MV-4-11 (cell line): ENCODE data around the gene CDK5R2.
A peak's percentile ranks its signal among the peaks of the same experiment; 100 is the strongest.

ENCODE experiments used
- DNase-seq: peaks from one replicate; lab custom pipeline; 2025; lab: John Stamatoyannopoulos, UW

The CDK5R2 gene

DNA sequence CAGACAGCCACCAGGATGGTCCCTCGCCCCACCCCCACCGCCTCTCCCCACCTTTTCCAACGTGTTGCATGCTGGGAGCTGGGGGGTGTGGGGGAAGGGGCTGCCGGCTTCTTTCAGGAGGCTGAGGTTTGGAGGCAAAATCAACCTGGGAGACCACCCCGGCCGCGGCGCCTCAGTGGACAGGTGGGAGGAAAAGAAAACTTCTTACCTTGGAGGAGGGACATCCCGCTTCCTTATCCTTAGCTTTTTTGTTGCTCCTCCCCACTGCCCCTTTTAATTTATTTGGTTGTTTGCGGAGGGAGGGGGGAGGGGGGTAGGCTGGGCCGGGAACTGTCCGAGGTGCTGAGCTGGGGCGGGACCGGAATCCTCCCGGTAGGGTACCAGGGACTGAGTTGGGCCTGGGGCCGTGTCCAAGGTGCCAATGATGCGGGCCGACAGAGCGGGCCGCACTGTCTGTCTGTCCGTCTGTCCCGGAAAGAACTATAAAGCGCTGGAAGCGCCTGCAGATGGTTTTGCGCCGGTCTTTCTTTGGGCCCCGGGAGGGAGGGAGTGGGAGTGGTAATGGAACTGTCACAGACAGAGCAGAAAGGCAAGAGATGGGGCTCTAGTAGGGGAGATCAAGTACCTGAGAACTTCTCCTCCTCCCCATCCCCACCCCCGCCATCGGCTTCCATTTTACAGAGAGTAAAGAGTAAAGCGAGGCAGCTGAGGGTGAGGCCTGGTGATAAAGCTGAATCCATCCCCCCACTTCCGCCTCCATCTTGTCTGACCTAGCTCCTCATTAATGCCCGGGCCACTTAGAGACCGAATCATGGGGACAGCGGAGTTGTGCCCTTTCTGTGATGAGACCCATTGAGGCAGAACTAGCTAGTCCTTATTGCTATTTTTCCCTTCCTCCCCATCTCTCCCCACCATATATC is 2.4 kb downstream of the CDK5R2 start:
- no peak for DNase-seq

DNA sequence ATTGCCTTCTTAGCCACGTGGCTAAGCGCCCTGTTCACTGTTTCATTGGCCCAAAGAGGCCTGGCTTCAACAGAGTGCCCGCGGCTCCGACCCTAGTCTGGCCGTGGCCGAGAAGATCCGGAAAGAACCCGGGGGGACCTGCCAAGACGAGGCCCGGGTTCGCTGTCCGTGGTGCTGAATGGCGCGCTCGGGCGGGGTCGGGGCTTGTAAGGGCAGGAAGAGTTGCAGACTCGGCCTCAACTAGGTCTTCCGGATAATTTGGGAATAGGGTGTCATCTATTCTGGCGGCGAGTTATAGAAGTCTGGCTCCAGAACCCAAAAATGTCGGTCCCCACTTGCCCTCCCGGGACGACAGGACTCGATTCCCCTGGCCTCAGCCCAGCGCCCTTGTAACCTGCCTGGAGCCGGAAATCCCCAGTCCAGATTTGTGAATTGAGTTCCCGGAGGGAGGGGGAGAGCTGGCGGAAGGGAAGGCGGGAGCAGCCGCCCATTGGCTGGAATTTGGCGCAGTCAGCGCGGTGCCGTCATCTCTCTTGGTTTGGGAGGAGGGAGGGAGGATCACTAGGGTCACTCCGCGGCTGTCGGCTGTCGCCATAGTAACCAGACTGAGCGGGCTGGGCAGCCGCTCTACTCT is 3.5 kb downstream of the CDK5R2 start:
- no peak for DNase-seq

DNA sequence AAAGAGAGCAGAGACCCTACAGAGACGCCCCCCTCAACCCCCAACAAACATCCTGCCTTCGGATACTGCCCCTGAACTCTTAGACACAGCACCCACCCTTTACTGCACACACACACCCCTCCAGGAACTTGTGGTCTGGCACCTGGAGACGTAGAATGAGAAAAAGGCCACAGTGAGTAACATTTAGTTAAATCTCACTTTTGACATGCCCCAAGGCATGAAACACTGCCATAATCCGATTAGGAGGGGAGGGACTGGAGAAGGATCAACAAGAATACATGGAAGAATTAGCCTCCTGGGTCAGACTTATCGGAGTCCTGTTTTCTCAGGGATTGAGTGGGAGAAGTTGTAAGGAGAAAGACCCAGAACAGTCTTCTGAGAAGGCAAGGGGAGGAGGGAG is 4.1 kb downstream of the CDK5R2 start:
- no peak for DNase-seq

DNA sequence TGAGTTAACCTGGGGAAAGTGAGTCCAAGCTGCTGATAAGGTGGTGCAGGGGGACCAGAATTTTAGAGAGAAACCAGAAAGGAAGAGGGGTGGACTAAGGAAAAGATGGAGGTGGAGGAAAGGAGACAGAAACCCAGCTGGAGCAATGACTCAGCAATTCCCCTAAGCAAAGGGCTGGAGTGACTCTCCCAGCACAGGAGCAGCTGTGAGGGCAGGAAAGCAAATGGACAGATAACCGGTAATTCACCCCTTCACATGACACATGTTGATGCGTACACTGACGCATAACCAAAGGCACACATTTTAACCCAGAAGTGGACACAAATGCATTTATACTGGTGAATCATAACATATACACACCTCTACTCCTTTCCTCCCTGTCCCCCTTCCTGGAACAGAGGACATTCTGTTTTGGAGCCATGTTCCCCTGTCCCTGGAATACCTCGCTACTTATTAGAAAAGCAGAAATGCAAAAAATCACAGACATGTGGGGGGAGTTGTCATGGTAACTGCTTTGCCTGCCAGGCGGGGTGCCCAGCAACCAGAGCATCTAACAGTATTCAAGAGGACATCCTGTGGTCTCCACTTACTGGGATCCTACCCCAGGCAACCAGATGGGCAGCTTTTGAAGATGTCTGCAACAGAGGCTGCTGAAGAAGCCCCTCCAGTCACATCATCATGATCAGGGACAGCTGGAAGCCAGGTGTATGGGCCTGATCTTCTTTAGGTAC is 4.7 kb downstream of the CDK5R2 start:
- DNase-seq, result no peak

DNA sequence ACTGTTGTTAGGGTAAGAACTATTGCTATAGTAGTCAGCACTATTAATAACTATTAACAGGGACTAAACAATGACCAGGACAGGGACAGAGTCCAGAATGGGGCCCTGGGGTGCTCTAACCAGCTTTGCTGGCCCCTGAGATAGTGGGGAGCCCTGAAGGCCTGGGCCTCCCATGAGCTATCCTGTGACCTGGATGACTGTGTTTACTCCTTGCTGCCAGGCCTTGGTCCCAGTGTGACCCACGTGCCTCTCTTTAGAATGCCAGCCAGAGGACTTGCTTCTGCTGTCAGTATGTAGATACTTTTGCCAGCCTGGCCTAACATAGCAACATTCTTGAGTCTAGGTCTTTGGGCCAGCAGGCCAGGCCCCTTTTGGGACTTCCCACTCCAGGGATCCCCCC is 11.4 kb downstream of the CDK5R2 start:
- DNase-seq, result no peak

DNA sequence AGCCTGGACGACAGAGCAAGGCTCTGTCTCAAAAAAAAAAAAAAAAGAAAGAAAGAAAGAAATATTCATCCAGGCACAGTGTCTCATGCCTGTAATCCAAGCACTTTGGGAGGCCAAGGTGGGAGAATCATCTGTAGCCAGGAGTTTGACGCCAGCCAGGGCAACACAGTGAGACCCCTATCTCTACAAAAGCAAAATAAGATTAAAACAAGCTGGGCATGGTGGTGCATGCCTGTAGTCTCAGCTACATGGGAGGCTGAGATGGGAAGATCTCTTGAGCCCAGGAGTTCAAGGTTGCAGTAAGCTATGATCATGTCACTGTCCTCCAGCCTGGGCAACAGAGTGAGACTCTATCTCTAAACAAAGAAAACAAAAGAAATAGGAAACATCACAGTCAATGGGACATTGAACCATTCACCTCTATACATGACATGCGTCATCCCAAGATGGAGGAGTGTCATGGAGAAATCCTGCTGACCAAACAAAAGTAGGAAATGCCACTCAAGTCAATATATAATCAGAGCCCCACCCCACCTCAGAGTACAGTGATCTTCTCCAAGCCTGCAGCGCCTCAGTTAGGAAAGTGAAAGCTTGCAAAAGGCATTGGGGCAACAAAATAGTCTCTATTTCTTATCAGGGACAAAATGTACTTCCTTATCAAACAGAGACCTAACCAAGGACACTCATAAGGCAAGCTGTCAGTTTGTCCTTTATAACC is 15.8 kb downstream of the CDK5R2 start:
- DNase-seq, result no peak

DNA sequence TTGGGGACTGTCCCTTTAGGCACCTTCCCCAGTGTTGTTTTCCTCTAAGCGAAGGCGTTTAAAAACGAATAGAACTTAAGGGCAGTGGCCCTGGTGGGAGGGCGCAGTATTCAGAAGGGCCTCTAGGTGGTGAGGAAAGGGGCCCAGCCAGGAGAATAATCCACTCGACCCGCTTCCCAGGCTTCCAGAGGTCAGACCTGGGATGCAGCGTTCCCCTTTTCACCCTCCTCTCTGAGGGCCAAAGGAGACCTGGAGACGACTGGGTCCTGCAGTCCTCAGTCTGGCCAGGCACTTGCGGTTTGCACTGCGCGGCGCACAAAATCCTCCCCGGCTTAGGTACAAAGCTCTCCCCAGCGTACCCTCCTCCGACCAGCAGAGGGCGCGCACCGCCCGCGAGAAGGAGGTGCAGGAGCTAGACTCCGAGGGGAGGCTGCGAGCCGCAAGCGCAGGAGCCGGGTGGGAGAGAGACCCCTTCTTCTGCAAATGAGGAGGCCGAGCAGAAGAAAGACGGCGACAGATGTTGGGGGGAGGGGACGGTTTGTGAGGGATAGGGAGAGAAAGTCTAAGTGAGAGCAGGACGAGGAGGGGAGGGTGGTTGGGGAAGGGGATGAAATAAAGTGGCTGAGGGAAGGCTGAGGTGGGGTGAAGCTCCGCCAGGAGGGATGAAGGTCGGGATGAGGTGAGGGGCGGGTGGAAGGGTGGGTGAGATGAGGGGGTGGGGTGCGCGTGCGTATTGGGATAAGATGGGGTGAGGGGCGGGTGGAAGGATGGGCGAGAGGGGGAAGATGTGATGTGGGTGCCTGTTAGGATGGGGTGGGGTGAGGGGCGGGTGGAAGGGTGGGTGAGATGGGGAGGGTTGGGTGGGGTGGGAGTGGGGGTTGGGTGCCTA is 20.6 kb downstream of the CDK5R2 start:
- DNase-seq, result peak; percentile 69

DNA sequence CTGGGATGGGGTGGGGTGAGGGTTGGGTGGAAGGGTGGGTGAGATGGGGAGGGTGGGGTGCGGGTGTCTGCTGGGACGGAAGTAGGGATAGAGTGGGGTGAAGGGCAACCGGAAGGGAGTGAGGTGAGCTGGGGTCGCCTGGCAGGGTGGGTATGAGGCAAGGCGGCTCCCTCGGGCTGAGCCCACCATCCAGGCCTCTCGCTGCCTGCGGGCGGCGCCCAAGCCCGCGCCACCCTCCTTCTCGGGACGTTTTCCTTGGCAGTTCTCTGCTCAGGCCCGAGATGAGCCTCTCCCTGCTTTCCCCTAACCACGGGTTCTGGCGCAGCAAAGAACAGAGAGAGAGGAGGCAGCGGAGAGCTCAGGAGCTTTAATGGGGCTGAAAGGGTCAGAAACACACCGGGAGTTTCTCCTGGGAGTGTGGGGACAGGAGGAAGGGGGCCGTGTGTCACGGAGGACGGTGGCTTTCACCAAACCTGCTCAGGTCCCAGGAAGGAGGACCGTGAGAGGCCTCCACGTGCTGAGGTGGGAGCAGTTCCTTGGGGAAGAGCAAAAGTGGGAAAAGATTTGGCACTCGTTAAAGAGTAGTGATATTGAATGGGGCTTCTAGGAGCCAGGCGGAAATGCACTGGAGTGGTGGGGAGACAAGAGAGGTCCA is 21.4 kb downstream of the CDK5R2 start:
- DNase-seq, result no peak

DNA sequence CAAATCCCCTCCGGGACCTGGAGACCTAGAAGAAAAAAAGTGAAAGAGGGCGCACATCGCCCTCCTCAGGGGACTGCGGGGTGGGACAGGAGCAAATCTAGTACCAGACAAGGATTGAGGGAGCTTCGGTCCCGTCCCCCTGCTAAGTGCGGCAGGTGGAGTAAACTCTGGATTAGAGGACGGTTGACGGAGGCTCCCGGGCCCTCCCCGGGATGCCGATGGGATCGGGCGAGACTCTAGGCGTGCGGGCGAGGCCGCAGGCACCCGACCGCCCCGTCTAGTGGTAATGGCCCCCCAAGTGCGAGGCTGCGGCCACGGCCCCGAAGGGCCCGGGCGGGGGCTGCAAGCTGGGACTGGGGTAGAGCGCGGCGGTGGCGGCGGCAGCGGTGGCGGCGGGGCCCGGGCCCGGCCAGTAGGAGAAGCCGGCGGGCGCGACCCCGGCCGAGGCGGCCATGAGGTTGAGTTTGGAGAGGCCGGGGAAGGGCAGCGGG is 22.0 kb downstream of the CDK5R2 start:
- no peak for DNase-seq

DNA sequence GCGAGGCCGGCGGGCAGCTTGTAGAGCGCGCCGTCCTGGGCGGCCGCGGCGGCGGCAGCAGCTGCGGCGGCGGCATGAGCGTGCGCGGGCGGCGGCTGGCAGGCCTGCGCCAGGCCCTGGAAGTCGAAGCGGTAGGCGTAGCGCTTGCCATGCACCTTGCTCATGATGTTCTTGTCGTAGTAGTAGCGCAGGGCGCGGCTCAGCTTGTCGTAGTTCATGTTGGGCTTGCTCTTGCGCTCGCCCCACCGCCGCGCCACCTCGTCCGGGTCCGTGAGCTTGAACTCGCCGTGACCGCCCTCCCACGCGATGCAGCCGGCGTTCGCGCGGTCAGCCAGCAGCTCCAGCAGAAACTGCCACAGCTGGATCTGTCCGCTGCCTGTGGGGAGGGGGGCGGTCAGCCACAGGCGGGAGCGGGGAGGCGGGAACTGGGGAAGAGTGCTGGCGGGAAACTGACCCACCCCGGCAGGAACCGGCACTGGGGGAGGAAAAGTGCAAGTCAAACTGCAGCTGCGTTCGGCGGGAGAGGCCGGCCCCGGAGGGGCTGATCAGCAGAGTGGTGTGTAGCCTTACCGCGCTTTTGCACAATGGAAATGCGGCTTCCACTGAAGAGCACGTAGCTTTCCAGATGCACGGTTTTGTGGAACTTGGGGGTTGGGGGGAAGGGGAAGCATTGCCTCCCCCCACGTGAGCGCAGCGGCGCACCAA is 22.6 kb downstream of the CDK5R2 start:
- DNase-seq, result peak; percentile 70

DNA sequence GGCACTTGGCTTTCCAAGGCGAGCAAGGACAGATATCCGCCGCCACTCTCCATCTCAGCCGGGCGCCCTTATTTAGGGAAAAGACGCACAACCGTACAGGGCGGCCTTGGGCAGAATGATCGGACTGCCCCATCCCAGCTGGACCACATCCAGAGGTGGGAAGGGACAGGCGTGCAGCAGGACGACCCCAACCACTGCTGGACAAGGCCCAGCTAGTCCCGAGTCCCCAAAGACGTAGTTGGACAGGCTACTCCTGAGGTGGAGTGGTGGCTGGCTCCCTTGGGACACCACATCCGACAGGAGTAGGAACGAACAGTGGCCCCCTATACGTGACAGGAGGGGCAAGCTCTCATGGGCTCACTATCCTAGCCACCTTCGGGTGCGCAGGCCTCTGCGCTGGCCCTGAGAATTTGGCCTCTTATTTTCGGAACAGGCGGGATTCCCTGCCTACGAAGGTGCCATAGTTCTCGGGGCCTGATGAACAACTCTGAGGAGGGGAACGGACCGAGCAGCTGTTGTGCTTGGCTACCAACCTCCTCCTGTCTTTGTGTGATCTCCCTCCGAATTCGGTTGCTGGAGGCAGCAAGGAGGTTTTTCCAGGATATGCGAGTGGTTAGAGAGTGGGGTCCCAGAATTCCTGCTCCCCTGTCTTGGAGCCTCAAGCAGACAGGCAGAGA is 23.3 kb downstream of the CDK5R2 start:
- DNase-seq, result no peak

DNA sequence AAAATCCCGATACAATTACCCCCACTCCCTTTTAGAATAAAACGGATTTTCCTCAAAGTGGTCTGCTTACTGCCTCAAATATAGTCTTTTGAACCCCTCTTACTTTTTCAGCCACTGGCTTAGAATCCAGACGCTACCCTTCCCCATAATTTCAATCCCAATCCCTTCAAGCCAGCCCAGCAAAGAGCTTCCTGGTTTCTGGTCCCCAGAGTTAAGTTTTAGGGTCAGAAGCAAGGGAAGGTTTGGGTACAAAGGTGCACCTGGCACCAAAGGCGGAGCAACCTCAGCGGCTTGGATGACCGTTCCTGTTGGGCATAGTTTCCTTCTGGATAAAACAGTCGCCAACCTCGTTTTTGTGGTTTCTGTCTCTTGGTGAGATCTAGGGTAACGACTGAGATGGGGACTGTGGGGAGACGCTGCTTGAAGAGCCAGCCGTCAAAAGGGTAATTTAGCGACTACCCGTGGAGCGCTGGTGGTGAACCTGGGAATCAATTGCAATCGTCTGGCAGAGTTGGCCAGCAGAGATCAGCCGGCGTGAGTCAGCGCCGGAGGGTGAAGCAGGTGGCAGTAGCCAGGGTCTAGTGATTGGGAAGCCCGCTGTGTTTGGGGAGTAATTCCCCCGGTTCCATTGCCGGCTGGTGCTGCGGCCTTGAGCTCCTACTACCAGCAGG is 23.9 kb downstream of the CDK5R2 start:
- DNase-seq, result peak; percentile 5

DNA sequence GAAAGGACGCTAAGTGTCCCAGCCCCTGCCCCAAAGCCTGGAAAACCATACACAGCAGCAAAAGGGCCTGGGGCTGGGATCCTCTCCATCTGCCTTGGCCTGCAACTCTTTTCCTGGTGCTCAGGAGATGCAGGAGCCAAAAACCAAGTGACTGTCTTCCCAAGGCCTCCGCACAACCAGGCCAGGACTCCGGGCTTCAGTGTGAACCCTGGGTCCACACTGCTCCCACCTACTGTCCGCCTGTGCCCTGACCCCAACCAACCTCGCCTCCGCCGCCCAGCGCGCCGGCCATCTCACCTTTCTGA is 24.4 kb downstream of the CDK5R2 start:
- no peak for DNase-seq

DNA sequence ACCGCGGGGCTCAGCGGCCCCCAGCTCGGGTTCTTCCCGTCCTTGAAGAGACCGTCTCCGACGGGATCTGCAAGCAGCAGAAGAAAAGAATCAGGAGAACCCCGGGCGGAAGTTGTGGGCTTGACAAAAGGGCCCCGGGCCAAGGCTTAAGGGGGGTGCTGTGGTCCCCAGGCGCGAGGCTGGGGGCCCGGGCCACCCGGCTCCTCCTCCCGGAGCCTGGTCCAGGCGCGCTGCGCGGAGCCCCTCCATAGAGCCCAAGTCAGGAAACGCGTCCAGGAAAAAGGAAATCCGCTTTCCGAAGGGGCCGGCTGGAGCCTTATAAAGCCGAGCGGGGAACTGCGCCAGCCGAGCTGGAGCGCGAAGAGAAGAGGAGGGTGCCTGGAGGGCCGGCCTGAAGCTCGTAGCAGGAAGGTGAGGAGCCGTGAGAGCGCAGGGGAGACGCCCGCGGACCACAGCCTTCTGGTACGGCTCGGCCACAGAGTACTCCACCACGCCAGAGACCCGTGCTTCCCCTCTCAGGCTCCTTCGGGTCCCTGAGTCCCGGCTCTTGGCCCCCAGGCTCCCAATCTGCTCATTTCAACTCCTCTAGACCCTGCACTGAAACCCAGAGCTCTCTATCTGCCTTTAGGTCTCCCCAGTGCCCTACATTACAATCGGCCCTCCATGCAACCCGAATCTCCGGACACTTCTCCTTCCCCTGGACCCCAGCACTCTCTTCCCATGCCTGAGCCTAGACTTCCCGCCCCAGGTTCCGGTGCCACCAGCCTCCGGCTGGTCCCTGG is 25.0 kb downstream of the CDK5R2 start:
- peak; percentile 7 for DNase-seq

DNA sequence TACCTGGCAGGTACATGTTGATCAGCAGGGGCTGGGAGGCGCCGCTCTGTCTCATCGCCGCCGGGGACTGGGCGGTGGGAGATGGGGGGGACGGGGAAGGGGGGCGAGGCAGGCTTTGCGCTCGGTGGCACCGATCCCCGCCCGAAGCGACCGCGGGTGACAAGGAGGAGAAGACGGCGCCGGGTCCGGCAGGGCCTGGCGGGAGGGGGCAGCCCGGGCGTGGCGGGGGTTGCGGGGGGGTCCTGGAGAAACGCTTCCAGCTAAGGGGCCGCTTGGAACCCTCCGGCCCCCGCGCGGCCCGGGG is 25.5 kb downstream of the CDK5R2 start, which contains the start of gene FEV:
Gene FEV (minus strand): TSS at position 164 of the 304 bp plus-strand sequence. CDS start 109 bp downstream, at position 55.
- no peak for DNase-seq

DNA sequence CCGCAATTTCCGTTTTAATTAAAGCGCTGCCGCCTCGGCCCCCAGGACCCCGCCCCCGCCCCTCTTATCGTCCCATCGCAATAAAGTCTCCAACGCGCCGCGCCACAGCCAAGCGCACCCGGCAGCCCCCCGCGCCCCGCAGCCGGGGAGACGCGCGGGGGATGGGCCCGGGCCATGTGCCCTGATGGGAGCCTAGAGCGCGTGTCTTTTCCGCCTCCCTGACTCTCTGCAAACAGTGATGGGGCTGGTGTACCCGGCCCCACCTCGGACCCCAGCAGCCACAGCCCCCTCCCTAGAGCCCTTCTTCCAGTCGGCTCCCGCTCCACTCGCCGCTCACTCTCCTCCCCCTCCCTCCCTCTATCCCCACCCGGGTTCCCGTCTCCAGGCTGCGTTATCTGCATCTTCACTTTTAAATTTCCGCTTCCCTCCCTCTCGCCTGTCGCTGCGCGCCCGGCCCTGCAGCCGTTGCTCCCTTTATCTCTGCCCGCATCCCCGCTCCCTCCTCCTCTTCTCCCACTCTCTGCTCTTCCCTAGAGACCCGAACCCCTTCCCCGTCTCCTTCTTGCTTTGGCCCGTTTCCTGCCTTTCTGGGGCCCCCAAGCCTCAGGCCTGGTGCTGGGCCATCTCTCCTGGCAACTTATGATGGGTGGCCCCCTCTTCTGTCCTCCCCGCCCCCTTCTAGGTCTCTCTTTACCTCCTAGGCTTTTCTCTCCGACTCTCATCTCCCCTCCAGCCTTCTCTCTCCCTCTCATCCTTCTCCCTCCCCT is 26.0 kb downstream of the CDK5R2 start:
- DNase-seq, result no peak

DNA sequence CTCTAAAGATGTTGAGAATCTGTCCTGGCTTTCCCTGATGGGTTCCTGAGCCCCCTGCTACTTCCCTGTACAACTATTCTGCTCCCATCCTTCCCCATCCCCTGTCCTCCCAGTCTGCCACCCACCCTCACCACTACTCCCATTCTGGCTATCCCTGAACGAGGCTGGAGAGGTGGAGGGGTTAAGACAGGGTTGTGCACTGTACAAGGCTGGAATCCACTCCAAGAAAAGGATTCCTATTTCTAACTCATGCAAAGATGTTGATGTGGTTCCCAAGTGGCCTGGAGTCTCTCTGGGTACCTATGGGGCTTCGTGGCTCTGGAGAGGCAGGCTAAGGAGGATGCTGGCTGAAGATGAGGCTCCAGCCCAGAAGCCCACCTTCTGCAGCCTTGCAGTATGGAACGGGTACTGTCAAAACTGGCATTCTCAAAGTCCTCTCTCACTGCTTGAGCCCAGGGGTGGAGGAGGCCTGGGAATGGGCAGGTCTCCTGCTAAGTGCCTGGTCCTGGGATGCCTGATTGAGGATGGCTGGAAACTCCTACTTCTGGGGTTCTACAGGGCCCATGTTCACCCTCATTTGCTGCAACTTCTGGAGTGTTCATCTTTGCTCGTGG is 26.8 kb downstream of the CDK5R2 start:
- DNase-seq, result no peak
